Epithelial cell of proximal tubule (primary cell): ENCODE results near the gene HTR6. TPM values are rescaled to one million over a fixed set of nuclear protein-coding genes. Genes with fewer than 3 reads are reported as not detected.

Source experiments
- DNase-seq: peaks from one replicate; pipeline ENCODE4 v3.0.0-alpha.2; 2011; ENCODE audit warnings: low read depth
- H3K4me3 ChIP-seq: 2 replicates; pipeline ENCODE4 v1.5.1; 2011; ENCODE audit warnings: low read depth, mild to moderate bottlenecking, low read length
- CTCF ChIP-seq: conservative IDR thresholded peaks from 2 replicates; pipeline ENCODE4 v1.5.1; 2012; ENCODE audit warnings: low read depth, mild to moderate bottlenecking, low read length
- total RNA-seq: library from RNA; depleted of rRNA; stranded (reverse); fragments of >200 nt; gene quantifications from 2 replicates; pipeline ENCODE4 v1.2.3, GENCODE V29; 2015

Gene HTR6
- total RNA-seq, 1 donor from 2014 or later = not detected

DNA sequence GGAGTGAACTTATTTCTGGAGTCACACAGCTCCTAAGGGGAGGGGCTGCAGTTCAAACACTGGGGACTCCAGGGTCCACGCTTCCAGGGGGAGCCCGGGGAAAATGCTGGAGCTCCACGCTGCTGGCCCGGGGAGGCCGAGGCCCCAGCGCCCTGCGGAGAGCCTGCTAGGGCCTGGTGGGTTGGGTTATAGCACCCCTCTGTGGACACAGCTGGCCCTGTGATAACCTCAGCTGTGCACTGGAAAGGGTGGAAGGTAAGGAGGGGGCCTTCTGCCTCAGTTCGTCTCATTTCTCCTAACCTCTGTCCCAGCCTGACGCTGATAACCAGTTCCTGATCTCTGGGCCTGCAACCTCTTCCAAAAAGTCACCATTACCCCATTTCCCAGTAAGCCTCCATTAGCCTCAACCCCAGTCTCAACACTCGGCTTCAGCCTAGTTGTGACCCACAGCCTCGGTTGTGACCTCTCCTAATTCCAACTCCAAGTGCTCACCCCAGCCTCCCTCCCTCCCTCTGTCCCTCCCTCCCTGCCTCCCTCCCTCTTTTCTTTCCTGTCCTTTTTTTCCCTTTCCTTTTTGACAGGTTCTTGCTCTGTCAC, 13.4 kb upstream of the HTR6 start:
- DNase-seq = no peak
- TF ChIP-seq CTCF = peak; percentile 76
- H3K4me3 ChIP-seq = no peak overlapping the region

DNA sequence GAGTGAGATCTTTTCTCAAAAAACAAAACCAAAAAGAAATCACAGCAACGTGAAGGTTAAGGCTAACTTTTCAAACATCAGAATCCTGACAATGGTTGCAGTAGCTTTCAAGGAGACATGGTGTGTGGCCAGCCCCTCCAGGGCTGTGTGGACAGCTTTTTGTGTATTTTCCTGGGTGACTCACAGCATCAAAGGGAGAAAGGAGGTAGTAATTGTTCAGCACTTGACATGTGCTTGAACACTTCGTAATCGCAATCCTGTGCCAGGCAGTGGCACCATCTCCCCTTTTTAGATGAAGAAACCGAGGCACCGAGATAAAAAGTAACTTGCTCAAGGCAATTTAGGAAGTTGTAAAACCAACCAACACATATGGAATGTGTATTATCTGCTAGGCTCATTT, 10.3 kb upstream of the HTR6 start:
- no peak for TF ChIP-seq CTCF
- DNase-seq = no peak
- H3K4me3 ChIP-seq = no peak overlapping the region

GRCh38 chr1:19654886-19655717, 9.6 kb upstream of the HTR6 start:
- no peak for TF ChIP-seq CTCF
- no peak for DNase-seq
- no peak overlapping the region for H3K4me3 ChIP-seq

- H3K4me3 ChIP-seq = no peak overlapping the region
- no peak for DNase-seq
- no peak for TF ChIP-seq CTCF
Observed at GRCh38 chr1:19655718-19656080, 9.0 kb upstream of the HTR6 start.

GRCh38 chr1:19656134-19656779, 8.4 kb upstream of the HTR6 start:
- no peak for DNase-seq
- H3K4me3 ChIP-seq = no peak overlapping the region
- no peak for TF ChIP-seq CTCF

- no peak for TF ChIP-seq CTCF
- DNase-seq = no peak
- H3K4me3 ChIP-seq = no peak overlapping the region
Observed at GRCh38 chr1:19656780-19657466, 7.8 kb upstream of the HTR6 start.
